GM15510 (cell line): ENCODE data around the gene SPRED2.

Source experiments
- POLR2A ChIP-seq: IDR thresholded peaks from 3 replicates; pipeline ENCODE4 v1.6.1; 2011; ENCODE audit warnings: borderline replicate concordance; ENCODE audit not compliant: insufficient read length; ENCODE audit errors: extremely low read depth

The SPRED2 gene

DNA sequence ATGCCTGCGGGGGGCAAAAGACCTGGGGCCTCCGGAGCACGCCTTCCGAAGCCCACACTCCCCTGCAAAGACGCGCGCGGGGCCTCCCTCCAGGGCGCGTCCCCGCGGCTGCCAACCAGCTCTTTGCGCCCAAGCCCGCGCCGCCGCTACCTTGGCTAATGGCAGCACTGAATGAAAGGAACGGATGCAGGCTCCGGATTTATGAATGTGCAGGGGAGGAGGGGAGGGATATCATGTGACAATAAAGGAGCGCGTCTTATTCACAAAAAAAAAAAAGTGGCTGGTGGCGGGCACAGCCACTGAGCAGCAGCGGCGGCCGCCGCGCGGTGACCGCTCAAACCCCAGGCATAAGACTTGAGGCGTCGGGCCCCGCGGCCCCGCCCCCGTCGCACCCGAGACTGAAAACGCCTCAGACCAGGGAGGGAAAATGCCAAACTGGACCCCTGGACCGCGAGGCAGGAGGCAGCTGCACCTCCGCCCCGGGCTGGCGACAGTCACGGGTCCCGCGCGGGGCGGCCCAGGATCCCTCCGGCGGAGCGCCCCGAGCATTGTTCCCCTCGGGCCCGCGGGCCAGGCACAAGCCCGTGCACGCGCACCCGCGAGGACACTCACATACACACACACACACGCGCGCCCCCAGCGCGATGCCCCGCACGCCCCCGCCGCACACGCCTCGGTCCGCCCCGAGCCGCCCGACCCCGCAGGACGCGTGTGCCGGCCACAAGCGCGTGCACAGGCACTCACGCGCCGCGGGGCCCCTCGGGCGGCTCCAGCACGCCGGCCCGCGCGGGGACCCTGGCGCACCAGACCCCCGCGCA lies 1.6 kb downstream of the SPRED2 start:
- no peak for TF ChIP-seq POLR2A

DNA sequence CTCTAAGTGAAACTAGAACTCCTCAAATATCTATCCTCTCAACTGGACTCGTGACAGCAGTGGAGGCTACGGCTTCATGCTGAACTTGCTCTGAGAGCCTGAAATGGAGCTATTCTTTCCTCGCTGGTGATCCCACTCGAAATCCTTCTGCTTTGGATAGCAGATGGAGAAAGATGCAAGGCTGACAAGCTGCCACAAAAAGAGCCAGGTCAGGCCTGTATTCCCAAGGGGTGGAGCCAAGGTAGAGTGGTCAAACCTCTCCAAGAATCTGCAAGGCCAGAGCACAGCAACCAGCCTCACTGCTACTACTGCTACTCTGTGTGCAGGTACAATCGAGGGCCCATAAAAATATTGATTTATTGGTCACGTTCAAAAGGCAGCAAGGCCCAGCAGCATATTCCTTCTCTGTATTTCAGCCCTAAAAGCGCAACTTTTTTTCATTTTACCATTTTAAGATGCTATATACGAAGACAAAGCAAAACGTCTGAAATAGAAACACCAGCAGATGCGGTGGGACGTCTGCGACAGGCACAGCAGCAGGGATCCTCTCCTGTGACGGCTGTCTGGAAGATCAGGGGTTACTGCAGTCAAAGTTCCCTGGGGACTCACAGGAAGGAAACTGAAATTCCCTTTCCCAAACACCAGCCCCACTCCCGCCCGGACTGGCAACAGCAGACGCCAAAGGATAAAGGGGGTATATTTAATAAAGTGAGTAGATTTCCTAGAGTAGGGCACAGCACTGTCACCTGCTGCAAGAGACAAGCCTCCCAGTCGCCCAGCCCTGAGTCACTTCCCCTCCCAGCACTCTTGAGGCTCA lies 2.4 kb downstream of the SPRED2 start:
- TF ChIP-seq POLR2A, result no peak

DNA sequence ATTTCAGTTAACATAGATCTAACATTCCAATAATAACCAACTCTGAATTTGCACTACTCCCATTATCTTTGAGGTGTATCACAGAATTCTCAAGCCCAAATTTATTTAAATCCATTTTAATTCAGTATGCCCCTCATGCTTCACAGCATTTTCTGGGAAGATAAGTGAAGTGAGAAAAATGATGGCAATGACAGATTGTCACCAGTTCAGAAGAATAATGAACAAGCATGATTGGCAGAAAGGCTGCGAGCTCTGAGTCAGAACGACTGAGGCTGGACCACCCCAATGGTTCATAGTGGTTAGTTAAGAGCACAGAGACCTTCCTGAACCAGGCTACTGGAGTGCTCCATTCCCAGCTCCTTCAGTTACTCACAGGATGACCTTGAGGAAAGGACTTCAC lies 4.9 kb downstream of the SPRED2 start:
- no peak for TF ChIP-seq POLR2A

DNA sequence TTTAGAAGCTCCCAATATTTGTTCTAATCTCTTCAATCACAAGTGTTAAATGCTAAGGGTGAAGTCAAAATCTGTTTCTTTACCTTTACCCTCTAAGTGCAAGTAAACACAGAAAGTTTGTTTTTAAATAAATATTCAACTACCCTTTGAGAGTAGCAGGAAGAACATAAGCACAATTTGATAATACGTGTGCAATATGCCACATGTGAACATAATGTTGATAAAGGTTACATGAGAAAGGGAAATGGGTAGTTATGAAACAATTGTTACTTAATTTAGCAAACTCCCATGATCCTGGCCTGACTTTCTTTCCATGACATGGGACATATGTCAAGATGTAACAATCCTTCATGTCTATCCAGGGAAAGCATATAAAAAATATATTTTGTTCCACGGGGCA lies 7.1 kb downstream of the SPRED2 start:
- no peak for TF ChIP-seq POLR2A

DNA sequence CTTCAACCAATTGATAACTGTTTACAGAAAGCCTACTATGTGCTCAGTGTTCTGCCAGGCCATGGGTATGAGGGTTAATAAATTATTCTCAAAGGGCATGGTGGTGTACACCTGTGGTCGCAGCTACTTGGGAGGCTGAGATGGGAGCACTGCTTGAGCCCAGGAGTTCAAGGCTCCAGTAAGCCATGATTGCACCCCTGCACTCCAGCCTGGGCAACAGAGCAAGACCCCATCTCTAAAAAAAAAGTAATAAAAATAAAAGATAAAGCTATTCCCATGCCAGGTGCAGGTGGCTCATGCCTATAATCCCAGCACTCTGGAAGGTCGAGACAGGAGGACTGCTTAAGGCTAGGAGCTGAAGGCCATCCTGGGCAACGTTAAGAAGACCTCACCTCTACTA lies 8.0 kb downstream of the SPRED2 start:
- TF ChIP-seq POLR2A, result no peak

DNA sequence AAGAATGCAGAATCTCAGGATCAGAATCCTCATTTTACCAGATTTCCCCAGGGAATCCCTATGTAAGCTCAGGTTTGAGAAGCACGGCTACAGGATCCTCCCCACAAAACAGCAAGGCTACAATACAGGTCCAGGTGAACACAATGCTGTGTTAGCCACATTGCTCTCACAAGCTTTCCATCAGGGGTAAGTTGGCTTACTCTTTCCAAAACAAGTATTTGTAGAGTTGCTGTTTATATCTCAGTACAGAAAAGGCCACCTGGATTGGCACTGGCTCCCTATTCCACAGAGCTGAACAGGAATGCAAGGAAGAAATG lies 11.0 kb downstream of the SPRED2 start:
- no peak for TF ChIP-seq POLR2A

DNA sequence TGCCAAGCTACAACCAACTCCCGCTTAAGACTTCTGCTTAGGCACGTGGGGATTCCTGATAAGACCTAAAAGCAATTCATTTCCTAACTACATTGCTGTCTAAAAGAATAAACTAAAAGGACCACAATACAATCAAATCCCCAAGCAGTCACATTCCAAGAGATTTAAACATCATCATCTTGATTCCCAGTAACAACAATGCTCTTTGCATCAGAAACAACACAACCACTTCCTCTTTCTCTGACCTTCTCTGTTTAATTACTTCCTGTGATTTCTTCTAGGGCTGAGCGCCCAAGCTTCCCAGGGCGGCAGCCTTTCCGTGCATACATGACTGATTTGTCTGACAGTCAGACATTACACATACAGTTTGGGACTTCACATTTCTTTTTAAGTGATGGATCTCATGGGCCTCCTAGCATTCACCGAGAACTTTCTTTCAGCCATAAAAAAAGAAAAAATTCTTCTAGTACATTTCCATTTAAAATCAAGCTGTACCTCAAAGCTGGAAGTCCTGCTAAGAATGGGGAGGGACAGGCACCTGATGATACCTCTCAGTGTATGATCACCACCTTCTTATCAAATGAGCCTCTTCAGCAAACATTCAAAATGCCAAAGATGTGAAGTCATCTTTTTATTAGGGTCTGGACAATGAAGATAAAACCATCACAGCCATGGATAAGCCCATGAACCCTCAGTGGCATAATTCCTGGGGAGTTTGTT lies 11.5 kb downstream of the SPRED2 start:
- TF ChIP-seq POLR2A, result no peak

DNA sequence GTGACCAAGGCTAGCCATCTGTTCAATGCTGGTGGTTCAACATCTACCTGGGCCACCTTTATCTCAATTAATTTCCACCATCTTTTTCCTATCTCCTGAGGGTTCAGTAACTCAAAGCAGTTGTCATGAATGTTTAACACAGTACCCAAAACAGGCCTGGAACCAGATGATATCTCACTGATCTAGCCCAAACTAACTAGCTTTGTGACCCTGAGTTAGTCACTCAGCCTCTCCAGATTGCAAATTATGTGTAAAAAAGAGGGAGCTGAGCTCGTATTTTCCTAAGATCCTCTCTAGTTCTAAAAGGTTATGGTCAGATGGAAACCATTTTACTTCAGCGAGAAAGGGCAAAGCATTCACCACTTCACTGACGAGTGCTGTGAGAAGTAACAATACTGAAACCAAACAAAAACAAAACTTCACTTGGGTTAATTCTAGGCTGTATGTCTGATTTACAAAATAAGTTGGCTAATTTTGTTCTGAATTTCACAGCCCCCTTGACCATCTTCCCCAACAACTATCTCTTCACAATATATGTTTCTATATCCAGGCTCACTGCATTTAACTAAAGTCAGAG lies 14.8 kb downstream of the SPRED2 start:
- no peak for TF ChIP-seq POLR2A

DNA sequence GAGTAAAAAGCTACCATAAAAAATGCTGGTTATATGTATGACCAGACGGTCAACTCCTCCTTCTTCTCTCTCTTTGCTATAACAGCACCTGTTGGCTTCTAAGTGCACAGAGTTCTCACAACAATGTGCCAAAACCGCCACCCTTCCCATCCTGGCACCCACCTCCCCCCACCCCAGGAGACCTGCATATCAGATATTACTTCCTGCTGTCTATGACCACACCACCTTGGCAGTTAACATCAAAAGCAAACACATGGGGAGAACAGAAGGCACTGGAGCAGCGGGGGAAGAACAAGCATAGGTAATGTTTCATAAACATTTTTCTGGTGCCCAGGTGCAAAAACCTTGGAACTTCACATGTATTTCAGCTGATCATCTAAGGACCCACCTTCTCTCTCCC lies 15.5 kb downstream of the SPRED2 start:
- TF ChIP-seq POLR2A, result no peak

DNA sequence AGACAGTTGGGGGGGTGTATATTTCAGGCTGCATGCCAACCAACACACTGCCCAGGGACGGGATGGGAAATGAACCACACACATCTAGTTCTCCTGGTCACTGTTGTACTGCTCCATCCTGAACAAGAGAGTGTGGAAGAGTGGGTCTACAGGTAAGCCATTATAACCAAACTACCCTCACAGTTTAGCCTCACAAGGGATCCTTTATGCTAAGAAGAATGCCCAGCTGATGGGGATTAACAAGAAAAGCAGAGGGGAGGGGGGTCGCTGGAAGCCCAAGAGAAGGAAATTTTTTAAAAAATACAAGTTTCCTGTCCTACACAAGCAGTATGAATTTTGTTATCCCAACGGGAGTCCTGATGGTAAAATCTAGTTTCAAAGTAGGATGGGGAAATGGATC lies 16.1 kb downstream of the SPRED2 start:
- no peak for TF ChIP-seq POLR2A

DNA sequence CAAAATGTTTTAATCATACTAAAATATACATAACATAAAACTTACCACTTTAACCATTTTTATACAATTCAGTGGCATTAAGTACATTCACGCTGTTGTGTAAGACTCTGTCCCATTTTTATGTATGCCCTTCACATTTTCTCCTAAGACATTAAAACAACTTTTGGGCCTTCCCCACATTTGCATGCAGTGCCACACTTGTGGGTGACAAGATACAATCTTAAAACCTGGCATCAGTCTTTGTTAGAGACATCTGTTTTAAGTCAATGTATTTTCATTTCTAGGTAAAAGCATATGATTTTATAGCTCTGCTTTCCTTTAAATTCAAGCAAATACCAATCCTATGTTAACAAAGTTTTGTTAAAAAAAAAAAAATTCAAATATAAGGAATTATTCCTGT lies 17.3 kb downstream of the SPRED2 start:
- TF ChIP-seq POLR2A, result no peak

DNA sequence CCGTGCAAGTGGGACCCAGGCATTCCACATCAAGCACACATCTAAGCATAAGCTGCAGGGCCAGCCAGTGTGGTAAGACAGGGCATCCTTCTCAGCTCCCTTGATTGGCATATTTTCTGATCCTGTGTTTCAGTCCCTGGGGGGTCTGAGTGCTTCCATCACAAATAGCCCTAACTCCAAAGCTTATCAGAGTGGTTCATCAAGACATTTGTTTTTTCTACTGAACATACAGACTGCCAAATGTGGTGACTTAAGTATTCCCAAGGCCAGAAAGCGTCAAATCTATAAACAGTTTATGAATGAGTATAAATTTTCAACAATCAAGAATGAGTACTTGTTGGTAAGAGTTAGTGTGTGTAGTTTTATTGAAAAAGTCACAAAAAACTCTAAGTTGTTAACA lies 18.8 kb downstream of the SPRED2 start:
- TF ChIP-seq POLR2A, result no peak

DNA sequence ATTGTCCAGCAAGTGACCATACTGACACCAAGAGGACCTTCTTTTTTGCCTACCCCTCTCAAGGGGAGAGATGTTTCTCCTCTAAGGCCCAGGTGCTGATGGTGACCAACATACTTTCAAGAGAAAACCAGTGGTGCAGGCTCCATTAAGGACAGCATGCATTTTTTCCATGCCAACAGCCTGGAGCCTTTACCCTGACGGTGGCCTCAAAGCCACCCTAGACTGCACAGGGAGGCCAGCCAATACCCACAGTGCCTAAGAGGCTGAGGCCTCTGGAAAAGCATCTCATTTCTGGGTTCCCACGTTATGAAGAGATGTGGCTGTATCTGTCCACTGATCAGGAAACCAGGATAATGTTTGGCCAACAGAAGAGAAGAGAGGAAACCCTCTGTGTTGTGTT lies 19.3 kb downstream of the SPRED2 start:
- no peak for TF ChIP-seq POLR2A

DNA sequence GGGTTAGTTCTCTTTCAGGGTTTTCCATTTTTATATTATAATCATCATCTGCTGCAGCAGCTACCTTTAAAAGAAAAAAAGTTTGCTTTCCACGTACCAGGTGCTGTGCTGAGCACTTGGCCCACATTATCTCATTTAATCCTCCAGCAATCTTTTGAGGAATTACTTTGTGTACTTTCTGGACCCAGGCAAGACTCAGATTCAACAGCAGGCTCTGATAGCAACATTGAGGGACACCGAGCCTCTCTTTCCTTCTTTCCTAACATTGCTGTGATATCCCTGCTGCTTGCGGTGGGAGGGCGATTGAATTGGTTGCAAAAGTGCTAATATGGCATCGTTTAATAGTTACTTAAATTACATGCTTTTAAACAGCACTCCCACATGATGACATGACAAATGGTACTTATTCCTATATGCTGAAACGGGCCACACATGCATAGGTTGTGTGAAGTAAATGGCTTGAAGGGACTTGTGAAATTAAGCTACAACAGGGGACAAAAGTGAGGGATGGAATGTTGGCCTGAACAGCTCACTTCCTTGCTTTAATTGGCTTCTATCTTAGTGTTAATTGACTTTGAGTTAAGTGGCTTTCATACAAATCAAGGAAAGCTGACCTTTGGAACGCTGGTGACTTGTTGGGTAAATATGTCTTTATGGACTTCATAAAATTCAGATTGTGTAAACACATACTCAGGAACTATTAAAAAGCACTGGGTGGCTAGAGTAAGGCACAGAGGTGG lies 21.2 kb downstream of the SPRED2 start:
- no peak for TF ChIP-seq POLR2A
